ENCODE results near the gene NOX5.

- TF ChIP-seq, protein P1, sequence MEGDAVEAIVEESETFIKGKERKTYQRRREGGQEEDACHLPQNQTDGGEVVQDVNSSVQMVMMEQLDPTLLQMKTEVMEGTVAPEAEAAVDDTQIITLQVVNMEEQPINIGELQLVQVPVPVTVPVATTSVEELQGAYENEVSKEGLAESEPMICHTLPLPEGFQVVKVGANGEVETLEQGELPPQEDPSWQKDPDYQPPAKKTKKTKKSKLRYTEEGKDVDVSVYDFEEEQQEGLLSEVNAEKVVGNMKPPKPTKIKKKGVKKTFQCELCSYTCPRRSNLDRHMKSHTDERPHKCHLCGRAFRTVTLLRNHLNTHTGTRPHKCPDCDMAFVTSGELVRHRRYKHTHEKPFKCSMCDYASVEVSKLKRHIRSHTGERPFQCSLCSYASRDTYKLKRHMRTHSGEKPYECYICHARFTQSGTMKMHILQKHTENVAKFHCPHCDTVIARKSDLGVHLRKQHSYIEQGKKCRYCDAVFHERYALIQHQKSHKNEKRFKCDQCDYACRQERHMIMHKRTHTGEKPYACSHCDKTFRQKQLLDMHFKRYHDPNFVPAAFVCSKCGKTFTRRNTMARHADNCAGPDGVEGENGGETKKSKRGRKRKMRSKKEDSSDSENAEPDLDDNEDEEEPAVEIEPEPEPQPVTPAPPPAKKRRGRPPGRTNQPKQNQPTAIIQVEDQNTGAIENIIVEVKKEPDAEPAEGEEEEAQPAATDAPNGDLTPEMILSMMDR (IDR thresholded peaks at IDR 0.05), result no peak
- no peak for TF ChIP-seq POLR2A (IDR thresholded peaks at IDR 0.05)
Observed at GRCh38 chr15:69105451-69105985, 91.0 kb downstream of the NOX5 start.
